Left ventricle myocardium inferior (tissue), 1 donor: ENCODE data around the gene GRIK5. TPM values are rescaled to one million over a fixed set of nuclear protein-coding genes. Genes with fewer than 3 reads are reported as not detected.
A peak's percentile ranks its signal among the peaks of the same experiment; 100 is the strongest.

Source experiments
- DNase-seq: peaks from one replicate; pipeline ENCODE4 v3.0.0-alpha.2; 2020
- H3K27ac ChIP-seq: fragments of 200-600 bp; replicated peaks from 2 replicates; pipeline ENCODE4 v1.8.0; 2021
- H3K27me3 ChIP-seq: fragments of 200-600 bp; 2 replicates; pipeline ENCODE4 v1.8.0; 2021; ENCODE audit warnings: low read depth
- H3K36me3 ChIP-seq: fragments of 200-600 bp; 2 replicates; pipeline ENCODE4 v1.8.0; 2021
- H3K4me1 ChIP-seq: fragments of 200-600 bp; 2 replicates; pipeline ENCODE4 v1.8.0; 2021
- H3K4me3 ChIP-seq: fragments of 200-600 bp; 2 replicates; pipeline ENCODE4 v1.8.0; 2021; ENCODE audit warnings: mild to moderate bottlenecking, moderate library complexity
- H3K9me3 ChIP-seq: fragments of 200-600 bp; replicated peaks from 2 replicates; pipeline ENCODE4 v1.8.0; 2021
- CTCF ChIP-seq: fragments of 200-600 bp; IDR thresholded peaks from 2 replicates; pipeline ENCODE4 v1.8.0; 2021; ENCODE audit warnings: antibody characterized with exemption, mild to moderate bottlenecking, borderline replicate concordance
- intact Hi-C: fragments of 100-400 bp; cut with micrococcal nuclease; formaldehyde crosslinking; loops from one replicate; pipeline ENCODE4 v1.11.0; 2022
- total RNA-seq: library from RNA; stranded (reverse); fragmentation: NEBNext Ultra II Directional; extraction: Animal tissue kit (Norgen Biotek cat#: 25700); gene quantifications from one replicate; pipeline ENCODE4 v1.2.1, GENCODE V29; 2021
- donor health status: DM: no; HTN: yes; CAD: no; lungs with severe emphysema.

GRIK5 gene
- total RNA-seq, 1 donor from 2014 or later = 2.1 TPM

GRCh38 chr19:42024622-42025111, 45.3 kb downstream of the GRIK5 start:
- H3K27ac ChIP-seq = peak overlapping the region; percentile 84
- peak; percentile 76 for DNase-seq
- H3K4me1 ChIP-seq = peaks cover 29% of the 10 kb centered on the region
- H3K27me3 ChIP-seq = peaks cover 31% of the 10 kb centered on the region
- intact Hi-C loops = no loop called here
- TF ChIP-seq CTCF = no peak
- H3K9me3 ChIP-seq = no peaks in the 10 kb centered on the region
- H3K36me3 ChIP-seq = no peaks in the 10 kb centered on the region
- no peak overlapping the region for H3K4me3 ChIP-seq

- peaks cover 29% of the 10 kb centered on the region for H3K4me1 ChIP-seq
- TF ChIP-seq CTCF = no peak
- no peaks in the 10 kb centered on the region for H3K36me3 ChIP-seq
- no peak overlapping the region for H3K4me3 ChIP-seq
- H3K27me3 ChIP-seq = peaks cover 30% of the 10 kb centered on the region
- peak overlapping the region; percentile 84 for H3K27ac ChIP-seq
- DNase-seq = no peak
- H3K9me3 ChIP-seq = no peaks in the 10 kb centered on the region
- intact Hi-C loops = no loop called here
Observed at GRCh38 chr19:42023943-42024260, 46.1 kb downstream of the GRIK5 start.

- H3K36me3 ChIP-seq = no peaks in the 10 kb centered on the region
- no peak for DNase-seq
- no peaks in the 10 kb centered on the region for H3K9me3 ChIP-seq
- peak overlapping the region; percentile 84 for H3K27ac ChIP-seq
- peaks cover 24% of the 10 kb centered on the region for H3K27me3 ChIP-seq
- H3K4me3 ChIP-seq = no peak overlapping the region
- H3K4me1 ChIP-seq = peaks cover 29% of the 10 kb centered on the region
- TF ChIP-seq CTCF = no peak
- intact Hi-C loops = no loop called here
Observed at GRCh38 chr19:42023121-42023942, 46.7 kb downstream of the GRIK5 start.

GRCh38 chr19:42022616-42023015, 47.4 kb downstream of the GRIK5 start:
- Histone ChIP-seq H3K9me3 (no peaks in the 10 kb centered on the region), H3K27me3 (peaks cover 17% of the 10 kb centered on the region)
- no peak for DNase-seq

GRCh38 chr19:42021185-42021584, 48.8 kb downstream of the GRIK5 start:
- peaks cover 8% of the 10 kb centered on the region for H3K27me3 ChIP-seq
- no peak for TF ChIP-seq CTCF
- DNase-seq = no peak
- no peaks in the 10 kb centered on the region for H3K9me3 ChIP-seq
- no peak overlapping the region for H3K27ac ChIP-seq
- intact Hi-C loops = no loop called here
- H3K36me3 ChIP-seq = no peaks in the 10 kb centered on the region
- H3K4me3 ChIP-seq = no peak overlapping the region
- H3K4me1 ChIP-seq = peaks cover 29% of the 10 kb centered on the region

More at GRCh38 chr19:42022616-42023015, 47.4 kb downstream of the GRIK5 start:
- Histone ChIP-seq H3K36me3 (no peaks in the 10 kb centered on the region), H3K4me1 (peaks cover 29% of the 10 kb centered on the region), H3K4me3 (no peak overlapping the region), H3K27ac (no peak overlapping the region)
- no peak for TF ChIP-seq CTCF
- intact Hi-C loops = no loop called here
